Hematopoietic multipotent progenitor cell treated with erythropoietin and hydrocortisone succinate and interleukin-3 and kit ligand, for 6 days (in vitro differentiated cells): ENCODE measurements around the gene PHF1.

Source experiments
- DNase-seq: peaks from one replicate; pipeline ENCODE4 v3.0.0-alpha.2; 2015

Gene PHF1

GRCh38 chr6:33459226-33459625, 48.4 kb downstream of the PHF1 start:
- DNase-seq = no peak
